ENCODE data around the gene PTPRT. TPM values are rescaled to one million over a fixed set of nuclear protein-coding genes. Genes with fewer than 3 reads are reported as not detected.

PTPRT gene
- total RNA-seq, result under 1 TPM; under 0.01 to 0.64 (median 0.40) TPM

DNA sequence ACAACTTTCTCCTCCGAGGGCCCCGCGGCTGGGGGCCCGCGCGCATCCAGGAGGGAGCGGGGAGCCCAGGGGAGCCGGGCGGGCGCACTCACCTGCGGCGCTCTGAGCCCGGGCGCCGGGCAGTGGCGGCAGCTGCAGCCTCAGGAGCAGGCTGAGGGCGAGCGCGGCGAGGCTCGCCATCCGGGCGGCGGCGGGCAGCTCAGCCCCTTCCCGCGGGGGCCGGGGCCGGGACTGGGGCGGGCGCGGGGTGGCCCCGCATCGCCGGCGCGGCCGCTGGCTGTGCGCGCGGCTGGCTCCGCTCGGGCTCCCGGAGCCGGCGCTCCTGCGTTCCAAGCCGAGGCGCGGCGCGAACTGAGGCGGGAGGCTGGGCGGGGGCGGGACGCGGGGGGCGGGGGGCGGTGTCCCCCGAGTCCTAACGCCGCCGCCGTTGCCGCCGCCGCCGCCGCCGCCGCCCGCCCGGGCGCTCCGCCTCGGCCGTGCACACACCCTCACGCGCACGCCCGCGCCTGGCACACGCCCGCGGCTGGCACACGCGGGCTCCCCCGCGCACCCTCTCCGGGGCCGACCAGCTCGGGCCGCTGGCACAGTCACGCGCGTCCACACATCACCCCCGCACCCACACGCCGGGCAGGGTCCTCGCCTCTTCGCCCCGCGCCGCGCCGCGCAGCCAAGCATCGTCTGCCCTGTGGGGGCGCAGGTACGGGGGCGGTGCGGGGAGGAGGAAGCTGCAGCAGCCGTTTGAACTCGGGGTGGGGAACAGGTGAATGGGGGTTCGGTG lies at the start of gene PTPRT:
PTPRT (minus strand) TSS at position 353 of the 778 bp plus-strand sequence; CDS start at position 180, 173 bp downstream.
- TF ChIP-seq POLR2AphosphoS5 (IDR thresholded peaks at IDR 0.05) (no peak), CTCF (IDR thresholded peaks at IDR 0.05) (no peak), EP300 (IDR thresholded peaks at IDR 0.05; ENCODE audit: low read depth) (no peak), POLR2A (IDR thresholded peaks at IDR 0.05) (no peak)
- peaks cover 0 to 6% (median 3%) of the 10 kb centered on the region in 4 donors for H3K4me1 ChIP-seq
- H3K9me3 ChIP-seq, result no peaks in the 10 kb centered on the region
- WGBS, 2 donors (ENCODE audit: low coverage in 1 of 2), result 32% methylated on average over 16 of the region's 115 CpGs; no CpG with 5 or more reads in 1 of the 2 donors
- peaks cover 44% of the 10 kb centered on the region for H3K27me3 ChIP-seq
- in situ Hi-C loops (cut with MboI; ENCODE audit: low pct_ligation_motif_present in 1 of 4, low pct_unique_long_range_greater_than_20kb in 1 of 4, low sequenced_read_pairs in 3 of 4), result loop anchor here (10.0 to 25.0 kb wide), 6 partner anchors 98 to 1452 kb away; no protein-coding TSS in a partner anchor
- H3K36me3 ChIP-seq, result no peaks in the 10 kb centered on the region
- H3K4me3 ChIP-seq, result peak within 1 kb of the TSS in 2 of 4 donors; percentile 1 to 10
- intact Hi-C loops (cut with DNase I; ENCODE audit: low total_unique reads), result no loop called here
- no peak for DNase-seq
- H3K27ac ChIP-seq, result no peak within 1 kb of the TSS

DNA sequence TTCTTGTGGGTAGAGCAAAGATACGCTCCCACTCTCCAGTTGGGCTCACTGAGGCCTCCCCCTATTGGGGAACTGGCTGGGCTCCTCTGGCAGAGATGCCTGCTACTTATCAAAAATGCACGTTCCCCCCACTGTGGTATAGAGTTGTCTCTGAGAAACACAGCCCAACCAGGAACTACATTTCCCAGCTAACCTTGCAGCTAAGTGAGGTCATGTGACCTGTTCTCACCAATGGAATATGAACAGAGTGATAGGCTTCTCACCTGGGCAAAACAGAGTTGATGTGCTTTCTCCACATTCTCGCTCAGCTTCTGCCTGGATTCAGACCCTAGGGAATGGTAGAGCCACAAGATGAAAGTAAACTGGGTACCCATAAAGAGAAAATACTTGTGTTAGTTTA lies 49.1 kb upstream of the PTPRT start:
- no peak for DNase-seq
- Histone ChIP-seq H3K4me3 (no peak overlapping the region), H3K27ac (no peak overlapping the region), H3K36me3 (no peaks in the 10 kb centered on the region), H3K27me3 (no peaks in the 10 kb centered on the region), H3K4me1 (no peaks in the 10 kb centered on the region), H3K9me3 (no peaks in the 10 kb centered on the region)
- TF ChIP-seq POLR2AphosphoS5 (IDR thresholded peaks at IDR 0.05) (no peak), POLR2A (IDR thresholded peaks at IDR 0.05) (no peak), CTCF (IDR thresholded peaks at IDR 0.05) (no peak), EP300 (IDR thresholded peaks at IDR 0.05; ENCODE audit: low read depth) (no peak)
- in situ Hi-C loops (cut with MboI; ENCODE audit: low pct_ligation_motif_present in 1 of 4, low pct_unique_long_range_greater_than_20kb in 1 of 4, low sequenced_read_pairs in 3 of 4) (no loop called here), intact Hi-C loops (cut with DNase I; ENCODE audit: low total_unique reads) (no loop called here)
- 59 to 63% methylated on average over 2 to 3 of the region's 3 CpGs for WGBS, 2 donors (ENCODE audit: low coverage in 1 of 2)

DNA sequence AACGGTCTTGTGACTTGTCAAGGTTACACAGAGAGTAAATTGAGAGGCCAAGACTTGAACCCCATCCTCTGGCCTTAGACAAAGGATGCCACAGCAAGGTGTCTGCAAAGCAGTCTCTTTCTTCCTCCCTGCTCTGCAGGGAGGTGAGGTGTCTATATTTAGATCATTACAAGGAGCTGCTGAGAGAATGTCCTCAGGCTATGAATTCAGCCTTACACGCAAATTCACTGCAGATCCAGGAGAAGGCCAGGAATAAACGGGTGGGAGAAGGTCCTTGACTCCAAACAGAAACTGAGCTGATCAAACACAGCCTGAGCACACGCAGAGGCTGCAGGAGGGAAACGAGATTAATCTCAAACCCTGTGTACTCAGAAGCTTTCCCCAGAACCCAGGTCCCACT lies 48.6 kb upstream of the PTPRT start:
- no peaks in the 10 kb centered on the region for H3K4me1 ChIP-seq
- TF ChIP-seq CTCF (IDR thresholded peaks at IDR 0.05) (no peak), POLR2A (IDR thresholded peaks at IDR 0.05) (no peak), EP300 (IDR thresholded peaks at IDR 0.05; ENCODE audit: low read depth) (no peak), POLR2AphosphoS5 (IDR thresholded peaks at IDR 0.05) (no peak)
- no peaks in the 10 kb centered on the region for H3K36me3 ChIP-seq
- no peaks in the 10 kb centered on the region for H3K9me3 ChIP-seq
- 35 to 49% methylated on average over 4 to 5 of the region's 5 CpGs for WGBS, 2 donors (ENCODE audit: low coverage in 1 of 2)
- H3K27me3 ChIP-seq, result no peaks in the 10 kb centered on the region
- no peak overlapping the region for H3K4me3 ChIP-seq
- DNase-seq, result no peak
- intact Hi-C loops (cut with DNase I; ENCODE audit: low total_unique reads) (no loop called here), in situ Hi-C loops (cut with MboI; ENCODE audit: low pct_ligation_motif_present in 1 of 4, low pct_unique_long_range_greater_than_20kb in 1 of 4, low sequenced_read_pairs in 3 of 4) (no loop called here)
- H3K27ac ChIP-seq, result no peak overlapping the region

DNA sequence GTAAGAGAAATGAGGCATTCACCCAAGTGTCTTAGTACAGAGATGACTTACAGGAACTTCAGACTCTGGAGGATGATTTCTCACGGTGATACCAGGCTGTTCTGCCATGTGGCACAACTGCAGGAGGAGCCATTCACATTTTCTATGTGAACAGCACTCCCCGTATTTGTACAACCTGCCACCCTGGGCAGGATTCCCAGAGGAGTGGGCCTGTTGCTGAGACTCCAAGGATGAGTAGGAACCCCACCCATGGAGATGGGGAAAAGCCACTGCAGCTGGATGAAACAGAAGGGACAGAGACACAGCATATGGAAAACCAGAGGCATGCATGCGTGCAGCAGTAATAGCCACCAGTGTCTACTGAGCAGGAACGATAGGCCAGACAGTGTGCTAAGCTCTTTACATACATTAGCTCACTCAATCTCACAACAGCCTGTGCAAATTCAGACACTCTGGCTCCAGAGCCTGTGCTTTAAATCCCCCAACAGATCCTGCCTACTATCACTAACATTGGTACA lies 48.0 kb upstream of the PTPRT start:
- no peaks in the 10 kb centered on the region for H3K27me3 ChIP-seq
- H3K36me3 ChIP-seq, result no peaks in the 10 kb centered on the region
- in situ Hi-C loops (cut with MboI; ENCODE audit: low pct_ligation_motif_present in 1 of 4, low pct_unique_long_range_greater_than_20kb in 1 of 4, low sequenced_read_pairs in 3 of 4), result no loop called here
- H3K9me3 ChIP-seq, result no peaks in the 10 kb centered on the region
- 70 to 100% methylated on average over 1 to 4 of the region's 4 CpGs for WGBS, 2 donors (ENCODE audit: low coverage in 1 of 2)
- H3K27ac ChIP-seq, result no peak overlapping the region
- no peaks in the 10 kb centered on the region for H3K4me1 ChIP-seq
- no peak for TF ChIP-seq POLR2AphosphoS5 (IDR thresholded peaks at IDR 0.05)
- TF ChIP-seq CTCF (IDR thresholded peaks at IDR 0.05), result no peak
- no peak for TF ChIP-seq POLR2A (IDR thresholded peaks at IDR 0.05)
- TF ChIP-seq EP300 (IDR thresholded peaks at IDR 0.05; ENCODE audit: low read depth), result no peak
- DNase-seq, result no peak
- no peak overlapping the region for H3K4me3 ChIP-seq
- intact Hi-C loops (cut with DNase I; ENCODE audit: low total_unique reads), result no loop called here

Data from transverse colon (tissue), 4 donors.